GM21723 (cell line): ENCODE data around the gene ELL.

ENCODE experiments used
- ATAC-seq: cut with Tn5 transposase; IDR thresholded peaks from one replicate; pipeline ENCODE4 v1.9.1; 2021; ENCODE audit warnings: mild to moderate bottlenecking, moderate library complexity; ENCODE audit not compliant: unreplicated experiment

ELL gene

GRCh38 chr19:18450021-18450930 is 71.6 kb downstream of the ELL start:
- no peak for ATAC-seq

GRCh38 chr19:18449552-18449951 is 72.3 kb downstream of the ELL start:
- no peak for ATAC-seq

GRCh38 chr19:18446811-18447359 is 75.0 kb downstream of the ELL start:
- no peak for ATAC-seq

- ATAC-seq, result no peak
Measured at GRCh38 chr19:18446145-18446810, 75.6 kb downstream of the ELL start.

GRCh38 chr19:18445262-18445948 is 76.5 kb downstream of the ELL start:
- no peak for ATAC-seq

GRCh38 chr19:18444513-18444912 is 77.4 kb downstream of the ELL start:
- ATAC-seq, result no peak

GRCh38 chr19:18443831-18444230 is 78.0 kb downstream of the ELL start:
- ATAC-seq, result no peak

GRCh38 chr19:18443406-18443805 is 78.5 kb downstream of the ELL start:
- no peak for ATAC-seq

GRCh38 chr19:18442941-18443340 is 78.9 kb downstream of the ELL start:
- no peak for ATAC-seq

GRCh38 chr19:18441804-18442788 is 79.8 kb downstream of the ELL start:
- no peak for ATAC-seq

GRCh38 chr19:18440936-18441803 is 80.7 kb downstream of the ELL start:
- ATAC-seq, result no peak

GRCh38 chr19:18440415-18440877 is 81.4 kb downstream of the ELL start:
- ATAC-seq, result no peak

- no peak for ATAC-seq
Measured at GRCh38 chr19:18439910-18440237, 82.0 kb downstream of the ELL start.

GRCh38 chr19:18439025-18439909 is 82.6 kb downstream of the ELL start:
- no peak for ATAC-seq

GRCh38 chr19:18438331-18439024 is 83.4 kb downstream of the ELL start:
- no peak for ATAC-seq

GRCh38 chr19:18437491-18438330 is 84.2 kb downstream of the ELL start, which contains the start of gene ISYNA1:
Gene ISYNA1 (minus strand): TSS chr19:18438133. CDS start chr19:18437979, 154 bp downstream.
- ATAC-seq, result no peak
